HG02970 (cell line): ENCODE measurements around the gene IFNA8.
"Not testable (repeated sequence)": the region's sequence is repeated elsewhere in the genome, so short reads cannot be mapped to it uniquely, and the experiment has no call there.

Experiments
- ATAC-seq: cut with Tn5 transposase; IDR thresholded peaks from one replicate; pipeline ENCODE4 v1.9.1; 2021; ENCODE audit warnings: mild to moderate bottlenecking, moderate library complexity, moderate number of reproducible peaks; ENCODE audit not compliant: unreplicated experiment, low FRiP score

IFNA8 gene

DNA sequence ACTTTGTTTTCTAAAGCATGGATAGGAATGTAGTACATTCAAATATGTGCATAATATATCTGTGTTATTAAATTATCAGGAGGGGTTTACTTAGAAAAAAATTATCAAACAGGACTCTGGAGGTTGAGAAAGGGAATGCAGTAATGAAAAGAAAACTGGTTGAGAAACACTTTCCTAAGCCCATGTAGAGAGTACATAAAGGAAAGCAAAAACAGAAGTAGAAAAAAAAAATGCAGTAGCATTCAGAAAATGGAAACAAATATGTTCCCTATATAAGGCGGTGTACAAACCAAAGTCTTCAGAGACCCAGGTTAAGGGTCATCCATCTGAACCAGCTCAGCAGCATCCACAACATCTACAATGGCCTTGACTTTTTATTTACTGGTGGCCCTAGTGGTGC, at the start of gene IFNA8:
TSS of gene IFNA8 (plus strand) at position 301 of the 400 bp plus-strand sequence. CDS start at position 361, 60 bp downstream.
- ATAC-seq = no peak

DNA sequence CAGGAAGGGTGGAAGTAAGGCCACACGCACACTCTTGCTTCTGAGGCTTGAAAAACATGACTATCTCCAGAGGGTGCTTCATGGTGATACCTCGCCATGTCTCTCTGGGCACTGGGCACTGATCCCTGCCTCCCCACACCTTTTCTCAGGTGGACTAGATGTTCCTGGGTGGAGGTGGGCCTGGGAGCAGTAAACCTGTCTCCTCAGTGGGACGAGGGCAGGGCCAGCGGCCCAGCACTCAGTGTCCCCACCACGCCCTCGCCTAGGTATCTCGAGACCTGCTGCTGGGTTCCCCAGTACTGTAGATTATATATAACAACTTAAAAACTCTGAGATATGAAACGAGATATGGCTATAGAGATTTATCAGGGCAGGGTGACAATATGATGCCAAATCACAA, 46.6 kb upstream of the IFNA8 start:
- no peak for ATAC-seq

DNA sequence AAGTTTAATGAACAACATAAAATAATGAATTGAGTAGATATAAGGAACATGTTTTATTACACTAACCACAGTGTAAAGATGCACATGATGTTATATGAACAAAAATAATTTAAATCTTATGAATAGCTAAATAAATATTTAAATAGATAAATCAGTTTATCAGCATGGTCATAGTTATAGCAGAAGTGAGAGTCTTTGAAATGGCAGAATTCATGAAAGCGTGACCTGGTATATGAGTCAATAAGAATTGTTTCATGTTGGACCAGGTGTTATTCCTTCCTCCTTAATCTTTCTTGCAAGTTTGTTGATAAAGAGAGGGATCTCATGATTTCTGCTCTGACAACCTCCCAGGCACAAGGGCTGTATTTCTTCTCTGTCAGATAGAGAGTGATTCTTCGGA, 41.7 kb upstream of the IFNA8 start:
- peak; percentile 88 for ATAC-seq

DNA sequence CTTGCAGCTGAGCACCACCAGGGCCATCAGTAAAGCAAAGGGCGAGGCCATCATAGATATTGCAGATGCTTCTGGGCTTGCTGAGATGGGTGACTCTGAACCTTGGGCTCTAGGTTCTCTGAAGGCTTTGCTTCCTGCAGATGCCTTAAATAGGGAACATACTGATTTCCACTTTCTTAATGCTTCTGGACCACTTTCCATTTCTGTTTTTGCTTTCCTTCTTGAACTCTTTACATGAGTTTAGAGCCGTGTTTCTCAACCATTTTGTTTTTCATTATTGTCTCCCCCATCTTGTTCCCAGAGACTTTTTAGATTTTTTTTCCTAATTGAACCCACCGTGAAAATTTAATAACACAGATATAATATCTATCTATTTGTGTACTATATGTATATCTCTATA, 41.0 kb upstream of the IFNA8 start, which contains the start of gene IFNA13:
TSS of gene IFNA13 (minus strand) at position 101 of the 400 bp plus-strand sequence. CDS start at position 54, 47 bp downstream.
- ATAC-seq = no peak

DNA sequence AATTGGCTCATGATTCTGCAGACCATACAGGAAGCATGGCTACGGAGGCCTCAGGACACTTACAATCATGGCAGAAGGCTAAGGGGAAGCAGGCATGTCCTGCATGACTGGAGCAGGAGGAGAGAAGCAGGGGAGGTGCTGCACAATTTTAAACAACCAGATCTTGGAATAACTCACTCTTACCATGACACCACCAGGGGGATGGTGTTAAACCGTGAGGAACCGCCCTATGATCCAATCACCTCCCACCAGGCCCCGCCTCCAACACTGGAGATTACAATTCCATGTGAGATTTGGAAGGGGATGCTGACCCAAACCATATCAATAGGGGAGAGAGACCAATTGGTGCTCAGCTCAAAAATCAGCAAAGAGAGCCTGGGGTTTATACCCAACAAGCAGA, 37.5 kb upstream of the IFNA8 start:
- ATAC-seq = not testable (repeated sequence)

DNA sequence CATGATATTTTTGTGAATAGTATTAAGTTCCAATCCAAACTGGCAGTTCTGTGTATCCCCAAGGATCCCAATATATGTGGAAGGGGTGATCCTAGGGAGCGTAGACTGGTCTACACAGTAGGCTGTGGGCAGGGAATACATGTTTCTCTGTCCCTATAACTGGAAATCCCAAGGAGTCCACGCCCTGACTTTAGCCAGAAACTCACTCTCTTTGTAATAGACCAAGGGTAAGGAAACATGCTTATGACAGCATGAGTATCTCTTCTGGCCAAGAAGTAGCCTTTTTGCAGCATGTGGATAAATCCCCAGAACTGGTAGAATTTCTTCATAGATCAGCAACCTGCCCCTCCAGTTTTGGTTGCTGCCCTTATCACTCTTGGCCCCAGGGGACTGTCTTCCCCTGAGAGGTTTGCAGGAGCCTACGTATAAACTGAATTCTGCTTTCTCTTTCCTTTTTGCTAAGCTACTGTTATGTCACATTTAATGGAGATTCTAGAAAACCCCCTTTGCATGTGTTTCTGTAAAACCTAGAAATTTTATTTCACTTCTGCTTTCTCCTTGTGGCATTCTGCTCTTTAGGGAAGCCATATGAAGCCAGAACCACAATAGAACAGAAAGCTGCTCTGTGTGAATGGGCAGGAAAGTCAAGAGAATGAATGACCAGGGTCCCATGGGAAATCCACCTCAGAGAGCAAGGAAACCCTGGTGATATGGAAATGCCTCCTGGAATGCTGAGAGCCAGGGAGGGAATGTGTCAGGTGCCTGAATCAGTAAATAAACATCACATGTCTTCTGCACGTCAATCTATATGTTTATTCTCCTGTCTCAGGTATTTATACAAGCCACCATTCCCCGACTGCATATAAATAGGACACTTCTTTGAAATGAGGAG, 27.2 kb upstream of the IFNA8 start:
- peak; percentile 95 for ATAC-seq

DNA sequence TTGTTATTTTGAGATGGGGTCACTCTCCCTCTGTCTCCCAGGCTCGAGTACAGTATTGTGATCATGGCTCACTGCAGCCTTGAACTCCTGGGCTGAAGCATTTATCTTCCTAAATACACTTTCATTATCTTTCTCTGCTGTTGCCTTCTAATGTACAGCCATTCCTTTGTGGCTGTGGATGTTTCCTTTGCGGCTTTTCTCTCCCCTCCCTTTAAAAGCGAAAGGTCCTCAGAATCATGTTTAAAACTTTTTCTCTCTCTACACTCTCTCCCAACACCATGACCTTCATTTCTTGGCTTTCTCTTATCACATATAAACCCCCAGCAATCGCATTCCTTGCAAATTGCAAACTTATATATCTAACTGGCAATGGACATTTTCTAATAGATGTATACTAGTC, 25.3 kb upstream of the IFNA8 start:
- ATAC-seq = no peak

DNA sequence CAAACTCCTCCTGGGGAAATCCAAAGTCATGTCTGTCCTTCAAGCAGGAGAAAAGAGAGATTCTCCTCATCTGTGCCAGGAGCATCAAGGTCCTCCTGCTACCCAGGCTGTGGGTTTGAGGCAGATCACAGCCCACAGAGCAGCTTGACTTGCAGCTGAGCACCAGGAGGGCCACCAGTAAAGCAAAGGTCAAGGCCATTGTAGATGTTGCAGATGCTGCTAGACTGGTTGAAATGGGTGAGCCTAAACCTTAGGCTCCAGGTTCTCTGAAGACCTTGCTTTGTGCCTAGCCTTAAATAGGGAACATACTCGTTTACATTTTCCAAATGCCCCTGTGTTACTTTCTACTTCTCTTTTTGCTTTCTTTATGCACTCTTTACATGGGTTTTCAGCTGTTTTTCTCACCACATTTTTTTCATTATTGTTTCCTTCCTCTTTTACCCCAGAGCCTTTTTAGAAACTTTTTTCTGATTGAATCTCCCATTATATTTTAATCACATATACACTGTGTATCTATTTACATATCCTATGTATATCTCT, 23.7 kb upstream of the IFNA8 start, which contains the start of gene IFNA2:
TSS of gene IFNA2 (minus strand) at position 268 of the 540 bp plus-strand sequence. CDS start at position 199, 69 bp downstream.
- ATAC-seq = no peak

DNA sequence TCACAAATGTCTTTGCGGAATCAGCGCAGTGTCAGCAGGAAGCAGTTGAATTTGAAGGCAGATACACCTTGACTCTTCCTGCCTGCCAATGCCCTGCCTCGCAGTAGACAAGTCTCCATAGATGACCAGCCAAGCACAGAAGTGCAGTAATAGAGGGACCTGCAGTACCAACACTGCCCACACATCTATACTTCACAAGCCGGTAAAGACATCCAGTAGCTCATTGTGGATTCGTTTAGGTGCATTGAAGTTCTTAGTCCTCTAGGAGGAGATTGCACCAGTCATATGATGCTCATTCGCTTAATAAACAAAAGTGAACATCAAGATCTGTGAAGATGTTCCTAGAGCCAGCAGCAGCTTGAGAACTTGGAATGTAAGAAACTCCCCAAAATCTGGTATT, 16.6 kb upstream of the IFNA8 start:
- no peak for ATAC-seq

DNA sequence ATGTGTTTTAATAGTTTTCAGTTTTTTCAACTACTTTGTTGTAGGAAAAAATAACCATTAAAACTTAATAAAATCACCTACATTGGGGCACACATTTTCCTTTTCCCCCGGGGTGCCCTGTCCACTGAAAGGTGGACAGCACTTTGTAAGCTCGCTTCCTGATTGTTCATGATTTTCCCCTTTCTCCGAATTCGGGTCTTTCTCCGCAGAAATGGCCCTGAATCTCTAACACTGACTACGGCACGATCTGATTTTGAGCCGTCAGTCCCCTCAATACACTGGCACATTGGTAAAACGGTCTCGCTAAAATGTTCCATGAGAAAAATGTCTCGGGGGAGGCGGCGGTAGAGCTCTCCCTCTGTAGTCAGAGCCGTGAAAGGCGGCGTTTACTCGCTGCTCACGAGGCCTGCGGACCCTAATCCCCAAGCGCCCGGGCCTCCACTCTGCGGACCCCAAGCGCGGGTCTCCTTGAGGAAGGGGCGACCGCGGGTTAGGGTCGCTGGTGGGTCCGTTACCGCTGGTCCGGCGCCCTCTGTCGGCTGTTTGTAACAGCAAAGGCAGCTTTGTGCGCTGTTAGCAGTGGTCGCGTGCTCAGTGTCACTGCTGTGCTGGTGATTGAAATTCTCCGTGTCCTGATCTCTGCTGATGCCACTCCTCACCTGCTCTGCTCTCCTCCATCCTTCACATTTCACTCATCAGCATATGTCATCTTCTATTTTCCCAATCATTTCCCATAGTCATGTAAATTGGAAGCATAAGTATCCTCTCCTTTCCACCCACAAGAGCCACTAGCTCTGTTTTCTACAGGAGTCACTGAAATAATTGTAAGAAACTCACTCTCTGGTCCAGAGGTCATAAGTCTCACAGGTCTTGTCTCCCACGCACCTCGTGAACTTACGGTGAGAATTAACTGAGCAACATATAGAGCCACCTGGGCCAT, 12.9 kb upstream of the IFNA8 start:
- peak; percentile 64 for ATAC-seq

DNA sequence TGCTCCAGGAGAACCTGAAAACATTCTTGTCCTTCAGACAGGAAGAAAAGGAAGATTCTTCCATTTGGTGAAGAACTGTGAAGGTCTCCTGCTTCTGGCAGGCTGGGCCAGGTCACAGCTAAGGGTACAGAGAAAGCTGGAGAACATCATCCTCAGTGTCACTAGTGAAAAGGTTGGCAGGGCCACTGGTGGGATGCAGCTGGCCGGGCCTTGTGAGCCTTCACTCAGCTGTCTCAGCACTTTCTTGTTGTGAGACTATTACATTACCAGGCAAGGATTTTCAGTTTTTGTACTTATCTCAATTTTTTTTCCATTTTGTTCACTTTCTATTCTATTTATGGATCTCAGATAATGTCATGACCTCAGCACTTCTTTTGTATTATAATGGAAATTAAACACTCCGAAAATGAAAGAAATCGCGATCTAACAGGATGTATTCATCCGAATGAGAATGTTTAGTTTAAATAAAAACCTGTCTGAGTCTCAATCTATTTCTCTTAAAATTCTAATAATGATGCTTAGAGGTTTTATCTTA, 9.9 kb upstream of the IFNA8 start:
- ATAC-seq = no peak

DNA sequence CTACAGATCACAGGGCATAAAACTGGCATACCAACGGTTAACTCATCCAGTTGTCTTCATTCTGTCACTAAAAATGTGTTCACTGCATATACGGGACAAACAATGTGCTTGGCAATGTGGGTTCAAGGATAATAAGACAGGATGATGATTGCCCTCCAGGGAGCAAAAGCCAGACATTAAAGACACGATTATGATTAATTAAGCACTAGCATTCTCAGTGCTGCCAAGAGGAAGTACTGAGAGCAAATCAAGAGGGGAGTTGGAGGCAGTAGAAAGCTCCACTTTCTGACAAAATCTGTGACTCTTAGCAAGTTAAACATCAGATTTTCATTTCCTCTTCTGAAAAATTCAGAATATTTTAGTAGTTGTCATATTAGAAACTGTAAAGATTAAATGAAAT, 9.0 kb upstream of the IFNA8 start:
- no peak for ATAC-seq

DNA sequence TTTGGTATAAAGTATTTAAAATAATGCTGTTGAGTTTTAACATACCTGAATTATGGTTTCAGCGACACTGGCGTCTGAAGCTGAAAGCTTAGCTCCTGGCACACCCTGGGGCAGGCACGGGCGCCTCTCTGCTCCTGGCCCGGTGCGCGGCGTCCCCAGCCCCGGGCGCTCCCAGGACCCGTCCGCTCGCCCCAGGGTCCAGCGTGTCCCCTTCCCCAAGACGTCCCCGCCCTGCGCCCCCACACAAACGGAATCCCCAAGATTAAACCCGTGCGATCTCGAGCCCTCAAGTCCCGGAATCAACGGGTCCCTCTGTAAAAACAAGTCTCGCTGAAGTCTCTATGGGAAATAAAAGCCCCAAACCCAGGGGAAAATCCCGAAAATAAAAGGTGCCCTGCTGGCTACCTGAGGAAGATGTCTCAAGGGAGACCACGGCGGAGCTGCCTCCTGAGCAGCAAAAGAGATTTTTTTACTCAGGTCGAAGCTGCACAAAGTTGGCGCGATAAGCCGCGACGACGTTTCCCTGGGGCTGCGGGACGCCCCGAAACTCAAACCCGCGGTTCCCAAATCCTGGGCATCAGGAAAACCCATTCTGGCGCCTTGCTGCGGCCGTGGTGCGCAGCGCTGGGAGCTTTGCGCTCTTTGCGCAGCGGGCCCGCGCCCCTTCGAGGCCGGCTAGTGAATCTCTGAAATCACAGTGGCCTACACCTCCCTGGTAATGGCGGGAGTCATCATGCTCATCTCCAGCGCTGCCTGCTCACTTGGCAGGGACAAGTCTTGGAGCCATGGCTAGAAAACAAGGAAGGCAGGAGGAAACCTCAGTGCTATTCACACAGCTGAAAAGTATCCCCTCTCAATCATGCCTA, 6.3 kb upstream of the IFNA8 start:
- ATAC-seq = no peak

DNA sequence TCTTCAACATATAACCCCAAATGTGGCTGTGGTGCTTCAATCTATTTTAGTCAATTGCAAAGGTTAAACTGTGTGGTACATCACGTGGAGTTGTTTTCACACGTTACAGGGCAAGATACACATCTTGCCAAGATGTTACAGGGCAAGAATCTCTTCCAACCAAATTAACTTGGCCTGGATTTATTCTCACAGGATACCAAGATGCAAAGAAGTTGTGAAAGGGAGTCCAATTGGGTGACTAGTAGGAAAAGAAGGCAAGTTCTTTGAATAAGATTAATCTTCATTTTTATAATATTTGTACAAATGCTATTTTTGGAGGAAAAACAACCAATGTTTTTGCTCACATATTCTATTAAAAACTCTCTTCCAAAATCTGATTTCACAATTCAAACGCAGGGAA, 4.8 kb upstream of the IFNA8 start:
- ATAC-seq = no peak

DNA sequence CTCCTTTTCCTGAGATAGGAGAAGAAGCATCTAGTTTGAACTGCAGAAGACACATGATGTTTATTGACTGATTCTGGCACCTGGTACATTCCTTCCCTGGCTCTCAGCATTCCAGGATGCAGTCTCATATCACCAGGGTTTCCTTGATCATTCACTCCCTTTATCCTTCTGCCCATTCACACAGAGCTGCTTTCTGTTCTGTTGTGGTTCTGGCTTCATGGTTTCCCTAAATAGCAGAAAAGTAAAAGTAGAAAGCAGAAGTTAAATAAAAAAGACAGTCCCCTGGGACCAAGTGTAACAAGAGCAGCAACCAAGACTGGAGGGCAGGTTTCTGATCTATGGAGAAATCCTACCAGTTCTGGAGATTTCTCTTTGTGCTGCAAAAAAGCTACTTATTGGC, 3.2 kb downstream of the IFNA8 start:
- no peak for ATAC-seq

DNA sequence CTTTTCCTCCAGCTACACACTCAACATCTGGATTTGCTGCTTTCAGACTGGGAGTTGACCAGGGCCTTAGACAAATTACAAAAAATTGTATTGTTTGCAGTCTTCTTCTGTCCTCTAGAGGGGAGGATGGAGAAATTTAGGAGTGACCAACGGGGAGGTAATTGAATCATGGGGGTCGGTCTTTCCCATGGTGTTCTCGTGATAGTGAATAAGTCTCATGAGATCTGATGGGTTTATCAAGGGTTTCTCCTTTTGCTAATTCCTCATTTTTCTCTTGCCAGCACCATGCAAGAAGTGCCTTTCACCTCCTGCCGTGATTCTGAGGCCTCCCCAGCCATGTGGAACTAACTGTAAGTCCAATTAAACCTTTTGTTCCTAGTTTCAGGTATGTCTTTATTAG, 4.2 kb downstream of the IFNA8 start:
- ATAC-seq = no peak

DNA sequence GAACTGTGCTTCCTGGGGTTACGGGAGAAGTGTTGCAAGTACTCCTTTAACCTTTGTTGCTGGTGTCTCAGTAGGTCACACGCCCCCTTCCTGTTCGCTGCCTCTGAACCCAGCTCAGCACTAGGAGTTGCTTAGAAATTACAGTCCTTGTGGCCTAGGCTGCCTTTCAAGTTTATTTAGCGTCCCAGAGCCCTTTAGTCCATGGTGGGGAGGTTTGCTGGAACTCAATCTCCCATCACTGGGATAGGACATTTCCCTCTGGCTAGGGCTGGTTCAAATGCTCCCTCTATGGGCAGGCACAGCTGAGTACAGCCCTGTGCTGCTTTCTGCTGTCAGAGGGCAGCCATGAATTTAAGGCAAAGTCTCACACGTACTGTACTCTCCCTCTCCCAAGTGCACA, 4.7 kb downstream of the IFNA8 start:
- no peak for ATAC-seq

DNA sequence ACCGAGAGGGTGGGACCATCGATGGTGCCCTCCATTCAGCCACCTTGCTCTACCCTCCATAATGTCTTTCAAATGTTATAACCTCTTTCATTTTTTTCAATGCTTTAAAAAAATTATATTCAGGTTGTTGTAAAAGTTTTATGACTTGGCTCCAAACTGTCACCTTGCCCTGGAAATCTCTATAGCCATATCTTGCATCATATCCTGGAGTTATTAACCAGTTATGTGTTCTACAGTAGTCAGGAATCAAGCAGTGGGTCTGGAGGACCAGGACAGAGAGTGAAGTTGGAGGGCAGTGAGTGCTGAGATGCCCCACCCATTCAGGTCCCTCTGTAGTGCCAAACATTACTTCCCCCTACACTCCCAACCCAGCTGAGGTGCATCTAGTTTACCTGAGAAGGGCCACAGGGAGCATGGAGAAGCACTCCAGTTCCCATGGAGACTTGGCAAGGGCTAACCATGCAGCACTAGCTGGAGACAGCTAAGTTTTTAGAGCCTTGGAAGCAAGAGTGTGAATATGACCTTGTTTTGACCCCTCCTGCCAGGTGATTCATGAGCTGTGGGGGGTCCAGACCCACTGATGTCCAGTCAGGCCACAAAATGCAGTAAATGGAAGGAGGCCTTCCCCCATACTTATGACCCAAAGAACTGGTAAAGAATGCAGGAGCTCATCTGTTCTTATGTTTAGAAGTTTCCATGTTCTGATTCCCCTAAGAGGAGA, 5.5 kb downstream of the IFNA8 start:
- ATAC-seq = no peak
